Measurements from ENCODE around the gene RBFOX1.

GRCh38 chr16:7705885-7706284, 373.2 kb downstream of the RBFOX1 start:
- TF ChIP-seq CTCF (IDR thresholded peaks at IDR 0.05) (no peak), POLR2A (IDR thresholded peaks at IDR 0.05) (no peak)

Data from heart left ventricle (tissue), 13 donors.